HG02981 (cell line): Measurements from ENCODE around the gene CADPS.

Source experiments
- ATAC-seq: cut with Tn5 transposase; IDR thresholded peaks from one replicate; pipeline ENCODE4 v1.9.1; 2021; ENCODE audit warnings: mild to moderate bottlenecking, moderate library complexity; ENCODE audit not compliant: unreplicated experiment

Gene CADPS

GRCh38 chr3:62653796-62654195 lies 221.4 kb downstream of the CADPS start:
- no peak for ATAC-seq

- ATAC-seq = no peak
Measured at GRCh38 chr3:62647711-62648110, 227.5 kb downstream of the CADPS start.

GRCh38 chr3:62644493-62644892 lies 230.7 kb downstream of the CADPS start:
- no peak for ATAC-seq

GRCh38 chr3:62638316-62638715 lies 236.9 kb downstream of the CADPS start:
- no peak for ATAC-seq

GRCh38 chr3:62636235-62636826 lies 238.9 kb downstream of the CADPS start:
- ATAC-seq = no peak

GRCh38 chr3:62632510-62633294 lies 242.5 kb downstream of the CADPS start:
- ATAC-seq = no peak

- no peak for ATAC-seq
Measured at GRCh38 chr3:62631488-62631887, 243.7 kb downstream of the CADPS start.

GRCh38 chr3:62630664-62631063 lies 244.6 kb downstream of the CADPS start:
- no peak for ATAC-seq

GRCh38 chr3:62625268-62625667 lies 249.9 kb downstream of the CADPS start:
- no peak for ATAC-seq

GRCh38 chr3:62624185-62624584 lies 251.0 kb downstream of the CADPS start:
- ATAC-seq = no peak

GRCh38 chr3:62622553-62623174 lies 252.6 kb downstream of the CADPS start:
- no peak for ATAC-seq

GRCh38 chr3:62621925-62622324 lies 253.3 kb downstream of the CADPS start:
- ATAC-seq = no peak

GRCh38 chr3:62621176-62621575 lies 254.0 kb downstream of the CADPS start:
- ATAC-seq = no peak

GRCh38 chr3:62615258-62615849 lies 259.9 kb downstream of the CADPS start:
- no peak for ATAC-seq

- ATAC-seq = no peak
Measured at GRCh38 chr3:62614527-62614926, 260.7 kb downstream of the CADPS start.

- no peak for ATAC-seq
Measured at GRCh38 chr3:62611541-62612240, 263.5 kb downstream of the CADPS start.

GRCh38 chr3:62607287-62608029 lies 267.8 kb downstream of the CADPS start:
- ATAC-seq = no peak

- no peak for ATAC-seq
Measured at GRCh38 chr3:62605413-62606068, 269.7 kb downstream of the CADPS start.

GRCh38 chr3:62604751-62605351 lies 270.4 kb downstream of the CADPS start:
- ATAC-seq = no peak

GRCh38 chr3:62604298-62604697 lies 270.9 kb downstream of the CADPS start:
- ATAC-seq = no peak
